IPS-20b (cell line): ENCODE data around the gene CAMK2A.

Source experiments
- H3K27ac ChIP-seq: one replicate; pipeline ENCODE4 v1.5.1; 2013; ENCODE audit warnings: low read length
- H3K27me3 ChIP-seq: 2 replicates; pipeline ENCODE4 v1.6.1; 2013; ENCODE audit warnings: mild to moderate bottlenecking, low read length, inconsistent platforms; ENCODE audit not compliant: insufficient read depth
- H3K36me3 ChIP-seq: 2 replicates; pipeline ENCODE4 v1.6.1; 2013; ENCODE audit warnings: low read depth, mild to moderate bottlenecking, inconsistent platforms, low read length, moderate library complexity; ENCODE audit not compliant: insufficient read depth
- H3K4me1 ChIP-seq: 2 replicates; pipeline ENCODE4 v1.6.1; 2013; ENCODE audit warnings: mild to moderate bottlenecking, control low read depth, inconsistent platforms, low read length, moderate library complexity; ENCODE audit not compliant: insufficient read depth
- H3K4me3 ChIP-seq: 2 replicates; pipeline ENCODE4 v1.5.1; 2013; ENCODE audit warnings: mild to moderate bottlenecking, low read length, inconsistent platforms
- H3K9ac ChIP-seq: 2 replicates; pipeline ENCODE4 v1.6.1; 2013; ENCODE audit warnings: low read depth, mild to moderate bottlenecking, inconsistent platforms, low read length, moderate library complexity
- H3K9me3 ChIP-seq: 2 replicates; pipeline ENCODE4 v1.6.1; 2013; ENCODE audit warnings: mild to moderate bottlenecking, low read depth, low read length, inconsistent platforms; ENCODE audit not compliant: insufficient read depth

CAMK2A gene

GRCh38 chr5:150190987-150191386, 98.6 kb downstream of the CAMK2A start:
- Histone ChIP-seq H3K9ac (no peak overlapping the region), H3K27ac (no peak overlapping the region), H3K4me1 (peaks cover 6% of the 10 kb centered on the region), H3K36me3 (no peaks in the 10 kb centered on the region), H3K9me3 (no peaks in the 10 kb centered on the region), H3K27me3 (peaks cover 79% of the 10 kb centered on the region), H3K4me3 (peak overlapping the region; percentile 54; the same call in 1 of the 2 replicates)

- Histone ChIP-seq H3K4me3 (peak overlapping the region; percentile 54), H3K27me3 (peaks cover 83% of the 10 kb centered on the region)
Measured at GRCh38 chr5:150190503-150190979, 99.0 kb downstream of the CAMK2A start.

GRCh38 chr5:150189728-150190502, 99.7 kb downstream of the CAMK2A start, which contains the start of gene SLC6A7:
Gene SLC6A7 (plus strand): TSS chr5:150190062. CDS start chr5:150190328, 266 bp downstream.
- peaks cover 12% of the 10 kb centered on the region for H3K4me1 ChIP-seq
- H3K9ac ChIP-seq, result no peak within 1 kb of the TSS
- H3K27ac ChIP-seq, result no peak within 1 kb of the TSS
- H3K4me3 ChIP-seq, result peak within 1 kb of the TSS; percentile 54
- H3K36me3 ChIP-seq, result no peaks in the 10 kb centered on the region
- H3K27me3 ChIP-seq, result peaks cover 89% of the 10 kb centered on the region
- no peaks in the 10 kb centered on the region for H3K9me3 ChIP-seq

More at GRCh38 chr5:150190503-150190979, 99.0 kb downstream of the CAMK2A start:
- H3K27ac ChIP-seq, result no peak overlapping the region
- peaks cover 11% of the 10 kb centered on the region for H3K4me1 ChIP-seq
- no peaks in the 10 kb centered on the region for H3K9me3 ChIP-seq
- H3K9ac ChIP-seq, result no peak overlapping the region
- no peaks in the 10 kb centered on the region for H3K36me3 ChIP-seq

GRCh38 chr5:150189326-150189725, 100.2 kb downstream of the CAMK2A start:
- Histone ChIP-seq H3K4me3 (peak overlapping the region; percentile 54; the same call in 1 of the 2 replicates), H3K36me3 (no peaks in the 10 kb centered on the region), H3K9me3 (no peaks in the 10 kb centered on the region), H3K9ac (no peak overlapping the region), H3K27me3 (peaks cover 95% of the 10 kb centered on the region), H3K4me1 (peaks cover 12% of the 10 kb centered on the region), H3K27ac (no peak overlapping the region)

GRCh38 chr5:150188146-150188842, 101.3 kb downstream of the CAMK2A start:
- H3K4me1 ChIP-seq, result peaks cover 12% of the 10 kb centered on the region
- H3K27ac ChIP-seq, result no peak overlapping the region
- no peak overlapping the region for H3K4me3 ChIP-seq
- H3K9me3 ChIP-seq, result no peaks in the 10 kb centered on the region
- H3K36me3 ChIP-seq, result no peaks in the 10 kb centered on the region
- H3K9ac ChIP-seq, result no peak overlapping the region
- peaks cover 98% of the 10 kb centered on the region for H3K27me3 ChIP-seq

GRCh38 chr5:150186897-150187296, 102.7 kb downstream of the CAMK2A start:
- Histone ChIP-seq H3K36me3 (no peaks in the 10 kb centered on the region), H3K9me3 (no peaks in the 10 kb centered on the region), H3K4me1 (peaks cover 12% of the 10 kb centered on the region), H3K27ac (no peak overlapping the region), H3K9ac (no peak overlapping the region), H3K27me3 (peaks cover 97% of the 10 kb centered on the region), H3K4me3 (no peak overlapping the region)

- Histone ChIP-seq H3K36me3 (no peaks in the 10 kb centered on the region), H3K4me1 (peaks cover 12% of the 10 kb centered on the region), H3K27ac (no peak overlapping the region), H3K9me3 (no peaks in the 10 kb centered on the region), H3K4me3 (no peak overlapping the region), H3K27me3 (peaks cover 92% of the 10 kb centered on the region), H3K9ac (no peak overlapping the region)
Measured at GRCh38 chr5:150186137-150186536, 103.4 kb downstream of the CAMK2A start.

GRCh38 chr5:150184990-150185912, 104.3 kb downstream of the CAMK2A start:
- peaks cover 12% of the 10 kb centered on the region for H3K4me1 ChIP-seq
- H3K36me3 ChIP-seq, result no peaks in the 10 kb centered on the region
- H3K27ac ChIP-seq, result no peak overlapping the region
- H3K9ac ChIP-seq, result no peak overlapping the region
- no peaks in the 10 kb centered on the region for H3K9me3 ChIP-seq
- peaks cover 83% of the 10 kb centered on the region for H3K27me3 ChIP-seq
- no peak overlapping the region for H3K4me3 ChIP-seq

GRCh38 chr5:150184006-150184405, 105.6 kb downstream of the CAMK2A start:
- peaks cover 12% of the 10 kb centered on the region for H3K4me1 ChIP-seq
- no peak overlapping the region for H3K4me3 ChIP-seq
- H3K9ac ChIP-seq, result no peak overlapping the region
- H3K36me3 ChIP-seq, result no peaks in the 10 kb centered on the region
- H3K27ac ChIP-seq, result no peak overlapping the region
- peaks cover 71% of the 10 kb centered on the region for H3K27me3 ChIP-seq
- no peaks in the 10 kb centered on the region for H3K9me3 ChIP-seq

- Histone ChIP-seq H3K9me3 (no peaks in the 10 kb centered on the region), H3K4me1 (peaks cover 12% of the 10 kb centered on the region), H3K27me3 (peaks cover 65% of the 10 kb centered on the region)
Measured at GRCh38 chr5:150183436-150183835, 106.1 kb downstream of the CAMK2A start.

GRCh38 chr5:150182774-150183173, 106.8 kb downstream of the CAMK2A start:
- Histone ChIP-seq H3K27ac (no peak overlapping the region), H3K9ac (no peak overlapping the region), H3K27me3 (peaks cover 58% of the 10 kb centered on the region), H3K4me1 (peaks cover 12% of the 10 kb centered on the region), H3K4me3 (no peak overlapping the region), H3K36me3 (no peaks in the 10 kb centered on the region), H3K9me3 (no peaks in the 10 kb centered on the region)

More at GRCh38 chr5:150183436-150183835, 106.1 kb downstream of the CAMK2A start:
- H3K36me3 ChIP-seq, result no peaks in the 10 kb centered on the region
- no peak overlapping the region for H3K4me3 ChIP-seq
- no peak overlapping the region for H3K9ac ChIP-seq
- no peak overlapping the region for H3K27ac ChIP-seq
